HFF-Myc (cell line): ENCODE data around the gene CCDC194.

Source experiments
- DNase-seq: peaks from one replicate; pipeline ENCODE4 v3.0.0-alpha.2; 2011; ENCODE audit warnings: low read depth; ENCODE audit errors: extremely low read depth
- H3K4me3 ChIP-seq: replicated peaks from 2 replicates; pipeline ENCODE4 v1.5.1; 2011; ENCODE audit warnings: low read depth, mild to moderate bottlenecking, control low read depth, low read length
- CTCF ChIP-seq: IDR thresholded peaks from 2 replicates; pipeline ENCODE4 v1.5.1; 2012; ENCODE audit warnings: mild to moderate bottlenecking, low read depth, low read length, control low read depth; ENCODE audit errors: missing control alignments

The CCDC194 gene

GRCh38 chr19:17393914-17394313, at the start of gene CCDC194:
CCDC194 (minus strand) TSS chr19:17394196; CDS start chr19:17394158, 38 bp downstream.
- TF ChIP-seq CTCF = no peak
- no peak within 1 kb of the TSS for H3K4me3 ChIP-seq
- DNase-seq = no peak

- DNase-seq = no peak
- no peak overlapping the region for H3K4me3 ChIP-seq
- no peak for TF ChIP-seq CTCF
These were observed 47.4 kb upstream of the CCDC194 start for GRCh38 chr19:17441241-17442021.

GRCh38 chr19:17436874-17437267, 42.9 kb upstream of the CCDC194 start:
- no peak for TF ChIP-seq CTCF
- no peak overlapping the region for H3K4me3 ChIP-seq
- DNase-seq = no peak

GRCh38 chr19:17436094-17436873, 42.3 kb upstream of the CCDC194 start:
- H3K4me3 ChIP-seq = no peak overlapping the region
- TF ChIP-seq CTCF = no peak
- DNase-seq = no peak

- H3K4me3 ChIP-seq = no peak overlapping the region
- DNase-seq = no peak
- TF ChIP-seq CTCF = no peak
These were observed 41.2 kb upstream of the CCDC194 start for GRCh38 chr19:17435218-17435617.

GRCh38 chr19:17431417-17431816, 37.4 kb upstream of the CCDC194 start:
- TF ChIP-seq CTCF = no peak
- no peak for DNase-seq
- H3K4me3 ChIP-seq = no peak overlapping the region
